Cardiac atrium fibroblast (primary cell): ENCODE data around the gene MTPN. TPM values are rescaled to one million over a fixed set of nuclear protein-coding genes. Genes with fewer than 3 reads are reported as not detected.

ENCODE experiments used
- total RNA-seq: library from RNA; depleted of rRNA; stranded (reverse); fragments of >200 nt; gene quantifications from 2 replicates; pipeline ENCODE4 v1.2.3, GENCODE V29; 2015

Gene MTPN, protein sequence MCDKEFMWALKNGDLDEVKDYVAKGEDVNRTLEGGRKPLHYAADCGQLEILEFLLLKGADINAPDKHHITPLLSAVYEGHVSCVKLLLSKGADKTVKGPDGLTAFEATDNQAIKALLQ
- total RNA-seq, result 110 and 125 TPM in 2 replicates

GRCh38 chr7:135977007-135977741 lies at the start of gene MTPN:
TSS of gene MTPN (minus strand) at chr7:135977359. CDS start at chr7:135977100, 259 bp downstream.

Other genes starting within 250 kb of the MTPN start
- not detected in 2 replicates for gene SLC13A4, start 249.2 kb downstream of the MTPN start, total RNA-seq
- gene FAM180A, start 228.5 kb downstream of the MTPN start, total RNA-seq, result 0.18 and 0.49 TPM in 2 replicates